Activated naive CD4-positive, alpha-beta T cell treated with anti-CD3 and anti-CD28 coated beads for 36 hours (primary cell): ENCODE data around the gene RNF220. TPM values are rescaled to one million over a fixed set of nuclear protein-coding genes. Genes with fewer than 3 reads are reported as not detected.

Source experiments
- CTCF ChIA-PET: fragments of 350-600 bp; sonication (Branson Sonifier 250); formaldehyde crosslinking; loops from one replicate; lab custom pipeline; 2021; ENCODE audit warnings: antibody characterized with exemption; lab: Charles Lee
- DNase-seq: peaks from one replicate; pipeline ENCODE4 v3.0.0-alpha.2; 2020
- H3K27ac Mint-ChIP-seq: one replicate; pipeline ENCODE4 v1.8.0; 2021; ENCODE audit warnings: mild to moderate bottlenecking, mixed read lengths
- H3K27me3 Mint-ChIP-seq: one replicate; pipeline ENCODE4 v1.8.0; 2021; ENCODE audit warnings: low read depth, mixed read lengths
- H3K36me3 Mint-ChIP-seq: one replicate; pipeline ENCODE4 v1.8.0; 2021; ENCODE audit warnings: low read depth, mixed read lengths
- H3K4me1 Mint-ChIP-seq: one replicate; pipeline ENCODE4 v1.8.0; 2021; ENCODE audit warnings: low read depth, mixed read lengths
- H3K4me3 Mint-ChIP-seq: one replicate; pipeline ENCODE4 v1.8.0; 2021; ENCODE audit warnings: mild to moderate bottlenecking, moderate library complexity, mixed read lengths
- H3K9me3 Mint-ChIP-seq: one replicate; pipeline ENCODE4 v1.8.0; 2021; ENCODE audit warnings: mixed read lengths
- intact Hi-C: fragments of 100-400 bp; cut with micrococcal nuclease; formaldehyde crosslinking; loops from one replicate; pipeline ENCODE4 v1.15.1; 2023
- total RNA-seq, 2 experiments: library from RNA; stranded (reverse); gene quantifications; one replicate each; pipeline ENCODE4 v1.2.3, GENCODE V29; 2021

The RNF220 gene
- total RNA-seq, 2 experiments from 2014 or later = 71.6 to 81.6 TPM

DNA sequence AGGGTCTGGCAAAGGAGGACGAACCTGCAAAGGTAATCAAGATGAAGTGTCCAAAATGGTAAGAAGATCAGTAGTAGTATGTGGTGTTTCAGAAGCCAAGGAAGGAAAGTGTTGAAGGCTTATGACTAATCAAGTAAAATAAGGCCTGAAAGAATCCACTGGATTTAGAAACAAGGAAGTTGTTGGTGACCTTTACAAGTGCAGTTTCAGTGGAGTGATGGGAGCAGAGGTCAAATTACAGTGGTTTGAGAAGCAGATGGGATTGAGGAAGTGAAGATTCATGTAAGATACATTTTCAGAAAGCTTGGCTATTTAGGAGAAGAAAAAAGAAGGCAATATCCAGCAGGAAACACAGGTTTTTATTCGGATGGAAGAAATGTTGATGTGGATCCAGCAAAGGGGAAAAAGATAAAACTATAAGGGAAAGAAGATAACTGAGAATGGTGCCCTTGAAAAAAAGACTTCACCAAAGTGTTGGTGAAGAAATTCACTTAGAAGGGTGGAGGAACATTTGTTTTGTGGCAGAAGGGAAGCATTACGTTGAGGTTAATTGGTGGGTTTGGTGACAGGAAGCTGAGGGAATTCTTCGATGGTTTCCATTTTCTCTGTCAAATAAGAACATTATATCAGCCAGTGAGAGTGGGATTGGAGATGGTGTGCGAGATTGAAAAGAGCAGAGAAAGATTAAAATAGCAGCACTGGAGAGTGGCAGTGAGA, 271.6 kb downstream of the RNF220 start:
- no peak overlapping the region for H3K4me3 Mint-ChIP-seq
- intact Hi-C loops = no loop called here
- no peak overlapping the region for H3K27ac Mint-ChIP-seq
- H3K27me3 Mint-ChIP-seq = no peaks in the 10 kb centered on the region
- DNase-seq = no peak
- CTCF ChIA-PET = interaction anchor here (0.9 to 5.3 kb wide), 4 partner anchors 9 to 42 kb away, joined by 3 to 35 read pairs (median 5); no protein-coding TSS in a partner anchor
- no peaks in the 10 kb centered on the region for H3K36me3 Mint-ChIP-seq
- peaks cover 18% of the 10 kb centered on the region for H3K4me1 Mint-ChIP-seq
- H3K9me3 Mint-ChIP-seq = no peaks in the 10 kb centered on the region

DNA sequence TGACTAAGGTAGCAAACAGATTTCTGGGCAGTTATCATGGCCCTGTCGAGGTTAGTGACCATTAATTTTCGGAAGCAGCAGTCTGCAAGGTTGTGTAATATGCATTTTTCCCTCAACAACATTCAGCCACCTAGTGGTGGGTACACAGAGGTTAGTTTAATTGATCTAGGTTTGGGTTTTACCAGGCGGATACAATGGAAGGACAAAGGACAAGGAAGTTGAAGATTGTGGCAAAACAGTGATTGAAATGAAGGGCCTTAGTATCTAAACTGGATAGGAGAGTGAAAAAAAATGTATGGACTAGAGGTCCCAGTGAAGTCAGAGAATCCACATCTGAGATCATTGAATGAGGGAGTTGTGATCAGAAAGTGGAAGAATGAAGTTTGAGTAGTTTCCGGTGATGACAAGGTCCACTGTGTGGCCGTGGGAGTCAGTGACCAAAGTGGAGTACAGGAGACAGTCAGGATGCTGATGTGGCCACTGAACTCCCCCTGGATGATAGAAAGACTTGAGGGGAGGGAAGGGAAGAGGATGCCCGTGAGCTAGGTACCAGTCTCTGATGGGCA, 272.2 kb downstream of the RNF220 start:
- no peaks in the 10 kb centered on the region for H3K36me3 Mint-ChIP-seq
- no peaks in the 10 kb centered on the region for H3K9me3 Mint-ChIP-seq
- intact Hi-C loops = no loop called here
- H3K4me3 Mint-ChIP-seq = no peak overlapping the region
- H3K4me1 Mint-ChIP-seq = peaks cover 14% of the 10 kb centered on the region
- CTCF ChIA-PET = interaction anchor here (0.6 to 1.1 kb wide), 3 partner anchors 8 to 596 kb away, joined by 3 read pairs; no protein-coding TSS in a partner anchor
- H3K27ac Mint-ChIP-seq = no peak overlapping the region
- no peaks in the 10 kb centered on the region for H3K27me3 Mint-ChIP-seq
- no peak for DNase-seq

DNA sequence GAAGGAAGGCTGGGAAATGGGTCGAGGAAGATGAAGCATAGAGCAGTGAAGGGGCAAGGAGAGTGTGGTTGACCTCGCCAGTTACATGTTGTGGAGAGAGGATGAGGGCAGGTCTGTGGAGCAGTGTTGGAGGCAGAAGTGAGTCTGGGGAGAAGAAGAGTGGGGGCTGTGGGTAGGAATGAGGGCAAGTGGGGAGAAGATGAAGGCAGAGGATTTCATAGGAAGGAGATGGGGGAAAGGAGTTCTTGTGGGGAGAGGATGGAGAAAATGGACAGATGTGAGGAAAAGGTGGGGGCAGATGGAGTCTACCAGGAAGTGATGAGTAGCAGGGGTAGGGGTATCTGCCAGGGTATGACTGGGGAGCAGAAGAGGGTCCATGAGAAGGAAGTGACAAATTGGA, 273.1 kb downstream of the RNF220 start:
- CTCF ChIA-PET = interaction anchor here (0.6 kb wide), 1 partner anchor 597 kb away, joined by 3 read pairs; no protein-coding TSS in a partner anchor
- intact Hi-C loops = no loop called here
- H3K27me3 Mint-ChIP-seq = no peaks in the 10 kb centered on the region
- H3K27ac Mint-ChIP-seq = no peak overlapping the region
- DNase-seq = no peak
- H3K9me3 Mint-ChIP-seq = no peaks in the 10 kb centered on the region
- H3K36me3 Mint-ChIP-seq = no peaks in the 10 kb centered on the region
- H3K4me1 Mint-ChIP-seq = peaks cover 9% of the 10 kb centered on the region
- H3K4me3 Mint-ChIP-seq = no peak overlapping the region

DNA sequence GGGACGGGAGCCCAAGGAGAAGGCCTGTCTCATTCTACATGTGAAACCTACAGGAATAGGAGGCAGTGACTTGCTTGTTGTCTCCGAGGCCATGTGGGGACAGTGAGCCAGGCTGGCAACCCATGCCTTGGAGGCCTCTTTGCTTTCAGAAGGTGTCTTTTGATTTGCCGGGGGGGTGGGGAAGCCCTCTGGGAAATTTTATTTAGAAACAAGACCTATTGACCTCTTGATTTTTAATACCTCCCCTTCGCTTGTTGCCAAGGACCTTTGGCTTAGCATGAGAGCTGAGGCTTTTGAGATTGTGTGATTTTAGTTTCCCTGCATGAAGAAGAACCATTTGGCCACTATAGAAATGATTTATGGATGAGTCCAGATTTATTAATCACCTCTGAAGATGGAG, 273.6 kb downstream of the RNF220 start:
- CTCF ChIA-PET = interaction anchor here (1.1 to 1.3 kb wide), 2 partner anchors 23 to 1264 kb away, joined by 3 read pairs; no protein-coding TSS in a partner anchor
- Mint-ChIP-seq H3K9me3 (no peaks in the 10 kb centered on the region), H3K36me3 (no peaks in the 10 kb centered on the region), H3K27ac (no peak overlapping the region), H3K4me3 (no peak overlapping the region), H3K27me3 (no peaks in the 10 kb centered on the region), H3K4me1 (peaks cover 4% of the 10 kb centered on the region)
- intact Hi-C loops = no loop called here
- no peak for DNase-seq

DNA sequence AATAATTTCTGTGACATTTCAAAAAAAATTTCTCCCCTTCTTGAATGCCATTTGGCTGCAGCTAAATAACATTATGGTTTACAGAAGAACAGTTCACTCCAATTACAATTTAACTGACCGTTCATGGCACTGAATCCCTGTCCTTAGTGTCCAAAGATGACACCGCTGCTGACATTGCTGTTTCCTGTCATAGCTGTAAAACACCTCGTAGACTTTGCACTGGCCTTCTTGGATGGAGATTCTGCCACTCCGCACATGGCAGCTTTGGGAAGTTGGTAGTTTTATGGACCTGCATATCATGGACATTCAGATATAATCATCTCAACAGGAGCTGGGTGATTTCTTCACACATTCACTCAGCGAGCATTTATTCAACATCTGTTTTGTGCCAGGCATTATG, 274.4 kb downstream of the RNF220 start:
- peaks cover 6% of the 10 kb centered on the region for H3K4me1 Mint-ChIP-seq
- DNase-seq = no peak
- H3K4me3 Mint-ChIP-seq = no peak overlapping the region
- no peaks in the 10 kb centered on the region for H3K36me3 Mint-ChIP-seq
- no peaks in the 10 kb centered on the region for H3K9me3 Mint-ChIP-seq
- no peaks in the 10 kb centered on the region for H3K27me3 Mint-ChIP-seq
- no peak overlapping the region for H3K27ac Mint-ChIP-seq
- intact Hi-C loops = no loop called here
- CTCF ChIA-PET = interaction anchor here (0.7 to 1.3 kb wide), 5 partner anchors 24 to 1265 kb away, joined by 3 read pairs; no protein-coding TSS in a partner anchor

DNA sequence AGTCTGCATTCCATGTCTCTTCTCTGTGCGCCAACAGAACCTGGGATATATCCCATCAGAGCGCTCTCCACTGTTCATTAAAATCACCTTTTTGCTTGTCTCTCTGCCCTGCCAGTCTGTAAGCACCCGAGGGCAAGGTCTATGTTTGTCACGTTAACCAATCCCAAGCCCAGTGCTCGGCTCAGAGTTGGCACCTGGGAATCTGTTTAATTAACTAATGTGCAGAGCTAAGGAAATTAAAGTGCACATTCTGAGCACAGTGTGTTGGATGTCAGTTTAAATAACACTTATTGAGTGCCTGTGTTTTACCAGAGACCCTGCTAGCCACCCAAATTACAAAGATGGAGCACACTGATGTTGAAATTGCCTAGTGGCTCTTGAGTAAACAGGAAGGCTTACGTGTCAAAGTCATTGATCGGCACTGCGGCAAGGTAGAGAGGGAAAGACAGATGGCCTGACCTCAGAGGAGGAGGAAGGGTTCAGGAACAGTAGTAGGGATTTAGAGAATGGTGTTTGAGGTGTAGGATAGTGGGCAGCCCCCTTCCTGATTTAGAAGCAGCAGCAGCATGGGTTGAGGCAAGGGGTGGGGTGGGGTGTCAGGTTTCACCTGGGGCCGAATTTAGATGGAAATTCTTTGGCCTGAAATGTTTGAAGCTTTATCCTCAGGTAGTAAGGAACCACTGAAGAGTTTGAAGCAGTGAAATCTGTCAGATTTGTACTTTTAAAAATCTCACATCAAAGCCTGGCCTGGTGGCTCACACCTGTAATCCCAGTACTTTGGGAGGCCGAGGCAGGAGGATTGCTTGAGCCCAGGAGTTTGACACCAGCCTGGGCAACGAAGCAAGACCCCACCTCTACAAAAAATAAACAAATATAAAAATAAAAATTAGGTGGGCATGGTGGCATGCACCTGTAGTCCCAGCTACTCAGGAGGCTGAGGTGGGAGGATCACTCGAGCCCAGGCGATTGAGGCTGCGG, 277.1 kb downstream of the RNF220 start:
- CTCF ChIA-PET = interaction anchor here (0.6 to 2.2 kb wide), 2 partner anchors 7 to 30 kb away, joined by 3 to 6 read pairs; partner anchors contain the start of genes ARMH1 and TMEM53
- no peaks in the 10 kb centered on the region for H3K36me3 Mint-ChIP-seq
- no peaks in the 10 kb centered on the region for H3K27me3 Mint-ChIP-seq
- H3K9me3 Mint-ChIP-seq = no peaks in the 10 kb centered on the region
- H3K27ac Mint-ChIP-seq = no peak overlapping the region
- DNase-seq = no peak
- peaks cover 6% of the 10 kb centered on the region for H3K4me1 Mint-ChIP-seq
- H3K4me3 Mint-ChIP-seq = no peak overlapping the region
- intact Hi-C loops = no loop called here

DNA sequence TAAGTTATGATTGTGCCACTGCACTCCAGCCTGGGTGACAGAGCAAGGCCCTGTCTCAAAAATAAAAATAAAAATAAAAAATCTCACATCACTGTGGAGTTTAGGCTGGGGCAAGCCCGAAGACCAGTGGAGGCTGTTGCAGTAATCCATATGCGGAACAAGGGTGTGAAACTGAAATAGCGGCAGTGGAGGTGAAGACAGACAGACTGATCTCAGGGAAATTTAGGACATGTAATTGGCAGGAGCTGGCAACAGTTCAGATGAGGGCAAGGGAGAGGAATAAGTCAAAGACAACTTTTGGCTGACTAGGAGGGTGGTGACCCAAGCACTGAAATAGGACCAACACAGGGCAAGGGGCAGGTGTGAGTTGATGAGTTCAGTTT, 277.8 kb downstream of the RNF220 start:
- CTCF ChIA-PET = interaction anchor here (2.2 kb wide), 1 partner anchor 8 kb away, joined by 6 read pairs; the partner anchor contains the start of genes ARMH1 and TMEM53
- Mint-ChIP-seq H3K27ac (no peak overlapping the region), H3K4me3 (no peak overlapping the region), H3K9me3 (no peaks in the 10 kb centered on the region), H3K4me1 (peaks cover 6% of the 10 kb centered on the region), H3K27me3 (no peaks in the 10 kb centered on the region), H3K36me3 (no peaks in the 10 kb centered on the region)
- intact Hi-C loops = no loop called here
- DNase-seq = no peak

DNA sequence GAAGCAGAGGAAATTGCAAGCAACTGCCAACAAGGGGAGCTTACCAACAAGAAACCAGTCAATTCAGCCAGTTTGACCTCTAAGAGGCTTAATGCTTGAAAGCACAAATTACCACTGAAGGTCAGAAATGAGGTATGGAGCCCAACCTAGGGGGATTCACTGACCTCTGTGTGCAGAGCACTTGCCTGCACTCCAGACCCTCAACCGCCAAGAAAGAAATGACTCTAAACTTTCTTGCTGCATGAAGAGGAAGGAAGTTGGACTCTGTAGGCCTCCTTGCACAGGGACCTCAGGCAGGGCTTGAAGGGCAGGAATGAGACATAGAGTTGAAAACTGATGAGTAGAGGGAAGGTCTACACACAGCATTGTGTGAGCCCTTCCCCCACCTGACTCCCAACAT, 279.5 kb downstream of the RNF220 start:
- intact Hi-C loops = no loop called here
- H3K9me3 Mint-ChIP-seq = no peaks in the 10 kb centered on the region
- CTCF ChIA-PET = interaction anchor here (0.6 to 2.2 kb wide), 3 partner anchors 10 to 32 kb away, joined by 3 to 6 read pairs (median 4); partner anchors contain the start of genes ARMH1 and TMEM53
- no peak overlapping the region for H3K4me3 Mint-ChIP-seq
- peaks cover 6% of the 10 kb centered on the region for H3K4me1 Mint-ChIP-seq
- no peaks in the 10 kb centered on the region for H3K36me3 Mint-ChIP-seq
- no peak for DNase-seq
- no peak overlapping the region for H3K27ac Mint-ChIP-seq
- no peaks in the 10 kb centered on the region for H3K27me3 Mint-ChIP-seq

DNA sequence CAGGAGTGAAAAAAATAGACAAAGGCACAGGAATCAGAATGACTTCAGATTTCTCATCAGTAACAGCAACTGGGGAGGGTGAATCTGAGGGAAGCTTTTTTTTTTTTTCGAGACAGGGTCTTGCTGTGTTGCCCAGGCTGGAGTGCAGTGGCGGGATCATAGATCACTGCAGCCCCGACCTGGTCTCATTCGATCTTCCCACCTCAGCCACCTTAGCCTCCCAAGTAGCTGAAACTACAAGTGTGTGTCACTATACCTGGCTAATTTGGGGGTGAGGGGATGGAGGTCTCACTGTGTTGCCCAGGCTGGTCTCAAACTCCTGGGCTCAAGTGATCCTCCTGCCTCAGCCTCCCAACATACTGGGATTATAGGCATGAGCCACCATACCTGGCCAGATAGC, 280.2 kb downstream of the RNF220 start:
- Mint-ChIP-seq H3K4me3 (no peak overlapping the region), H3K27me3 (no peaks in the 10 kb centered on the region), H3K9me3 (no peaks in the 10 kb centered on the region), H3K4me1 (peaks cover 6% of the 10 kb centered on the region), H3K36me3 (no peaks in the 10 kb centered on the region), H3K27ac (no peak overlapping the region)
- CTCF ChIA-PET = interaction anchor here (0.7 to 1.4 kb wide), 2 partner anchors 8 to 32 kb away, joined by 3 read pairs; no protein-coding TSS in a partner anchor
- intact Hi-C loops = no loop called here
- DNase-seq = no peak

DNA sequence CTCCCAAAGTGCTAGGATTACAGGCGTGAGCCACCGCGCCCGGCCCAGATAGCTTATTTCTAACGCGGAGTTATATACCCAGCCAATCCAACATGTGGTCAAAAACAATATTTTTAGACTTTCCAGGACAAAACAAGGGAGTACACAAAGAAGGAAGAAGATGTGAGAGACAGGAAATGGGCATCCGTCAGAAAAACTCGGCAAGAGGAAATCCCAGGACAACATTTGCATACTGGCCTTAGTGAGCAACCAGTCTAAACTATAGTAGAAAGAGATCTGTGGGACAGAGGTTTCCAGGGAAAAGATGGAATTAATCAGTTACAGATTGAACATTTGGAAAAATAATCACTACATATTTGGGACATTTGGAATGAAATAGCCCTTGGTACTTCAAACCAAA, 280.8 kb downstream of the RNF220 start:
- H3K27ac Mint-ChIP-seq = no peak overlapping the region
- H3K27me3 Mint-ChIP-seq = no peaks in the 10 kb centered on the region
- peaks cover 6% of the 10 kb centered on the region for H3K4me1 Mint-ChIP-seq
- intact Hi-C loops = no loop called here
- CTCF ChIA-PET = interaction anchor here (0.7 to 1.4 kb wide), 2 partner anchors 9 to 33 kb away, joined by 3 read pairs; no protein-coding TSS in a partner anchor
- no peak overlapping the region for H3K4me3 Mint-ChIP-seq
- no peaks in the 10 kb centered on the region for H3K9me3 Mint-ChIP-seq
- no peak for DNase-seq
- no peaks in the 10 kb centered on the region for H3K36me3 Mint-ChIP-seq

DNA sequence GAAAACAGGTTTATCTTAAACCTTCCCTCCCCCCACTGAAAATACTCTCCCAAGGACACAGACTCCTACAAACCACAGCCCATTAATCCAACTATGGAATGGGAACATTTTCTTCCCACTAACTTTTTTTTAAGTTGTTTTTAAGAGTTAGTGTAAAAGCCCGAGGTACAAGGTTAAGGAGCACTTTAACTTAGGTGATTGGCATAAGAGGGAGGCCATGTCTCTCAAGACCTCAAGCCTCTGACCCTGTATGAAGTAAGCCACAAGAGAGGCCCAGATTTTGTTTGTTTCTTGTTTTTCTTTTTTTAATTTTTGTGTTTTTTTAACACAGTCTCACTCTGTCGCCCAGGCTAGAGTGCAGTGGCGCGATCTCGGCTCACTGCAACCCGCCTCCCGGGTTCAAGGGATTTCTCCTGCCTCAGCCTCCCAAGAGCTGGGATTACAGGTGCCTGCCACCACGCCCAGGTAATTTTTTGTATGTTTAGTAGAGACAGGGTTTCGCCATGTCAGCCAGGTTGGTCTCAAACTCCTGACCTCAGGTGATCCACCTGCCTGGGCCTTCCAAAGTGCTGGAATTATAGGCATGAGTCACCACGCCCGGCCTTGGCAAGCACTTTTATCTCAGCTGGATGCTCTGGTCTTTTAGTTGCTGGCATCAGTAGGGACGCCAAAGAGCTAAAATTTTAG, 283.8 kb downstream of the RNF220 start:
- Mint-ChIP-seq H3K27ac (no peak overlapping the region), H3K9me3 (no peaks in the 10 kb centered on the region), H3K27me3 (no peaks in the 10 kb centered on the region), H3K4me3 (no peak overlapping the region), H3K4me1 (peaks cover 10% of the 10 kb centered on the region), H3K36me3 (no peaks in the 10 kb centered on the region)
- DNase-seq = no peak
- CTCF ChIA-PET = interaction anchor here (0.7 kb wide), 1 partner anchor 779 kb away, joined by 3 read pairs; no protein-coding TSS in a partner anchor
- intact Hi-C loops = no loop called here
